A673 (cell line): ENCODE results near the gene SPEF2. TPM values are rescaled to one million over a fixed set of nuclear protein-coding genes. Genes with fewer than 3 reads are reported as not detected.

Experiments used
- BruUV-seq: library from RNA; stranded (reverse); fragments of 400-500 nt; replicated peaks from 2 replicates; lab custom pipeline; 2021; lab: Mats Ljungman, UMichigan
- CTCF ChIA-PET: fragments of 300-600 bp; sonication (Branson Sonifier 250); formaldehyde crosslinking; loops from one replicate; lab custom pipeline; 2022; ENCODE audit warnings: antibody characterized with exemption; lab: Charles Lee
- POLR2A ChIA-PET: fragments of 300-600 bp; sonication (Branson Sonifier 250); formaldehyde crosslinking; loops from one replicate; lab custom pipeline; 2022; ENCODE audit warnings: antibody characterized with exemption; ENCODE audit not compliant: low non-redundant PET; lab: Charles Lee
- DNase-seq: peaks from one replicate; pipeline ENCODE4 v3.0.0-alpha.2; 2015; ENCODE audit warnings: low spot score
- H3K27ac ChIP-seq: fragments of 200-600 bp; sonication (generic); 2 replicates; pipeline ENCODE4 v1.5.1; 2016; ENCODE audit warnings: mixed run types, low read depth, mild to moderate bottlenecking, mixed read lengths, antibody characterized with exemption, low read length; ENCODE audit not compliant: poor library complexity, severe bottlenecking
- H3K27me3 ChIP-seq: fragments of 200-600 bp; sonication (generic); replicated peaks from 2 replicates; pipeline ENCODE4 v1.6.1; 2017; ENCODE audit warnings: mixed run types, low read depth, mild to moderate bottlenecking, mixed read lengths, antibody characterized with exemption, low read length; ENCODE audit not compliant: insufficient read depth, poor library complexity
- H3K36me3 ChIP-seq: fragments of 200-600 bp; sonication (generic); 2 replicates; pipeline ENCODE4 v1.6.1; 2016; ENCODE audit warnings: mixed run types, mild to moderate bottlenecking, mixed read lengths, antibody characterized with exemption, low read length; ENCODE audit not compliant: insufficient read depth, poor library complexity, severe bottlenecking
- H3K4me1 ChIP-seq: fragments of 200-600 bp; sonication (generic); 2 replicates; pipeline ENCODE4 v1.6.1; 2017; ENCODE audit warnings: mixed run types, mild to moderate bottlenecking, mixed read lengths, antibody characterized with exemption, low read length; ENCODE audit not compliant: insufficient read depth, poor library complexity, severe bottlenecking
- H3K4me3 ChIP-seq: fragments of 200-600 bp; sonication (generic); 2 replicates; pipeline ENCODE4 v1.5.1; 2016; ENCODE audit warnings: low read depth, mixed run types, mild to moderate bottlenecking, mixed read lengths, low read length; ENCODE audit not compliant: poor library complexity, severe bottlenecking
- H3K9me3 ChIP-seq: fragments of 200-600 bp; sonication (generic); 2 replicates; pipeline ENCODE4 v1.6.1; 2016; ENCODE audit warnings: mixed run types, low read depth, mild to moderate bottlenecking, mixed read lengths, antibody characterized with exemption, low read length; ENCODE audit not compliant: poor library complexity, severe bottlenecking
- CTCF ChIP-seq: fragments of 300-800, 200-600 bp; sonication (generic); conservative IDR thresholded peaks from 2 replicates; pipeline ENCODE4 v1.5.1; 2017; ENCODE audit warnings: low read depth, mild to moderate bottlenecking, antibody characterized with exemption, low read length, moderate library complexity, mixed read lengths
- EZH2 ChIP-seq: fragments of 200-600 bp; sonication (generic); IDR thresholded peaks from 2 replicates; pipeline ENCODE4 v1.6.1; 2017; ENCODE audit warnings: borderline replicate concordance, low read depth, mild to moderate bottlenecking, mixed read lengths, antibody characterized with exemption, low read length; ENCODE audit not compliant: poor library complexity, severe bottlenecking
- intact Hi-C: fragments of 100-400 bp; cut with micrococcal nuclease; formaldehyde crosslinking; loops from one replicate; pipeline ENCODE4 v1.10.0; 2022; ENCODE audit not compliant: unreplicated experiment
- total RNA-seq: library from RNA; stranded (reverse); gene quantifications from 2 replicates; pipeline ENCODE4 v1.2.3, GENCODE V29; 2021

SPEF2 gene
- total RNA-seq, 1 experiment from 2014 or later, result 1.5 TPM

- Histone ChIP-seq H3K36me3 (no peaks in the 10 kb centered on the region), H3K27ac (no peak overlapping the region), H3K27me3 (no peaks in the 10 kb centered on the region), H3K9me3 (no peaks in the 10 kb centered on the region), H3K4me3 (no peak overlapping the region), H3K4me1 (peaks cover 26% of the 10 kb centered on the region)
- ChIA-PET CTCF (interaction anchor here (0.9 kb wide), 1 partner anchor 266 kb away, joined by 4 read pairs; no protein-coding TSS in a partner anchor), POLR2A (no interaction called here)
- no peak for DNase-seq
- intact Hi-C loops, result no loop called here
- BruUV-seq, result no TSS peak
- TF ChIP-seq CTCF (no peak), EZH2 (no peak)
Measured at GRCh38 chr5:35660451-35660850, 42.8 kb downstream of the SPEF2 start.

GRCh38 chr5:35664584-35664983 lies 46.9 kb downstream of the SPEF2 start:
- H3K27me3 ChIP-seq, result no peaks in the 10 kb centered on the region
- intact Hi-C loops, result no loop called here
- peak overlapping the region; percentile 71 for H3K27ac ChIP-seq
- BruUV-seq, result no TSS peak
- no peaks in the 10 kb centered on the region for H3K9me3 ChIP-seq
- peak overlapping the region; percentile 7 for H3K4me3 ChIP-seq
- POLR2A ChIA-PET, result interaction anchor here (0.8 kb wide), 1 partner anchor 18 kb away, joined by 7 read pairs; no protein-coding TSS in a partner anchor
- CTCF ChIA-PET, result interaction anchor here (0.8 to 1.1 kb wide), 3 partner anchors 14 to 261 kb away, joined by 3 to 6 read pairs (median 3); no protein-coding TSS in a partner anchor
- peak; percentile 40 for DNase-seq
- no peaks in the 10 kb centered on the region for H3K36me3 ChIP-seq
- H3K4me1 ChIP-seq, result peaks cover 18% of the 10 kb centered on the region
- no peak for TF ChIP-seq EZH2
- no peak for TF ChIP-seq CTCF

- CTCF ChIA-PET, result interaction anchor here (0.8 to 1.1 kb wide), 3 partner anchors 14 to 261 kb away, joined by 3 to 6 read pairs (median 3); no protein-coding TSS in a partner anchor
- POLR2A ChIA-PET, result interaction anchor here (0.8 kb wide), 1 partner anchor 18 kb away, joined by 7 read pairs; no protein-coding TSS in a partner anchor
- peak overlapping the region; percentile 71 for H3K27ac ChIP-seq
- intact Hi-C loops, result no loop called here
- no peak overlapping the region for H3K4me3 ChIP-seq
- DNase-seq, result peak; percentile 93
- no TSS peak for BruUV-seq
- no peaks in the 10 kb centered on the region for H3K27me3 ChIP-seq
- TF ChIP-seq EZH2 (no peak), CTCF (no peak)
- no peaks in the 10 kb centered on the region for H3K36me3 ChIP-seq
- peaks cover 17% of the 10 kb centered on the region for H3K4me1 ChIP-seq
- no peaks in the 10 kb centered on the region for H3K9me3 ChIP-seq
Measured at GRCh38 chr5:35665096-35665495, 47.4 kb downstream of the SPEF2 start.
